ENCODE data around the gene TRIM56. TPM values are rescaled to one million over a fixed set of nuclear protein-coding genes. Genes with fewer than 3 reads are reported as not detected.

The TRIM56 gene
- total and polyA plus RNA-seq, 2 of the 13 experiments (the other 11 are each of a cell fraction or from before 2014, with no cell fraction given) = 3.2 to 7.1 TPM

- TF ChIP-seq TCF12 (IDR thresholded peaks at IDR 0.05) = no peak
- no peak for TF ChIP-seq TCF12 (CRISPR knock-in tag; IDR thresholded peaks at IDR 0.05)
- TF ChIP-seq ZNF7 (CRISPR knock-in tag; IDR thresholded peaks at IDR 0.05) = no peak
- no peak; the same call in 1 of the 2 replicates for TF ChIP-seq ZNF766 (CRISPR knock-in tag; IDR thresholded peaks at IDR 0.05; ENCODE audit: borderline replicate concordance)
- no peak for TF ChIP-seq ZNF713 (CRISPR knock-in tag; IDR thresholded peaks at IDR 0.05)
- no peak for TF ChIP-seq NFIB (CRISPR knock-in tag; IDR thresholded peaks at IDR 0.05; ENCODE audit: borderline replicate concordance)
- TF ChIP-seq HNRNPL (IDR thresholded peaks at IDR 0.05; ENCODE audit: low read depth, low read length) = 0 out of 2 replicates have a peak, but pooled peaks have one; percentile 57
- no peak; the same call in 1 of the 2 replicates for TF ChIP-seq PHF8 (CRISPR knock-in tag; IDR thresholded peaks at IDR 0.05)
- peak; percentile 53 for TF ChIP-seq POGZ (CRISPR knock-in tag; IDR thresholded peaks at IDR 0.05)
- TF ChIP-seq GLI4 (CRISPR knock-in tag; IDR thresholded peaks at IDR 0.05; ENCODE audit: borderline replicate concordance) = no peak
- TF ChIP-seq CENPBD1 (CRISPR knock-in tag; IDR thresholded peaks at IDR 0.05; ENCODE audit: borderline replicate concordance, low read depth) = no peak
- no peak for TF ChIP-seq SNAI1 (CRISPR knock-in tag; IDR thresholded peaks at IDR 0.05; ENCODE audit: borderline replicate concordance)
- TF ChIP-seq GPBP1L1 (CRISPR knock-in tag; IDR thresholded peaks at IDR 0.05) = no peak
- TF ChIP-seq SMARCE1 (IDR thresholded peaks at IDR 0.05; ENCODE audit: borderline replicate concordance) = no peak
- no peak for TF ChIP-seq ZNF382 (CRISPR knock-in tag; IDR thresholded peaks at IDR 0.05; ENCODE audit: borderline replicate concordance)
- no peak for TF ChIP-seq KLF12 (CRISPR knock-in tag; IDR thresholded peaks at IDR 0.05; ENCODE audit: borderline replicate concordance)
- no peak for TF ChIP-seq ZBED4 (CRISPR knock-in tag; IDR thresholded peaks at IDR 0.05; ENCODE audit: borderline replicate concordance)
- no peak for TF ChIP-seq ARHGAP35 (CRISPR knock-in tag; IDR thresholded peaks at IDR 0.05; ENCODE audit: borderline replicate concordance)
- no peak for TF ChIP-seq ZNF33A (CRISPR knock-in tag; IDR thresholded peaks at IDR 0.05; ENCODE audit: borderline replicate concordance)
- TF ChIP-seq FOXA3 (CRISPR knock-in tag; IDR thresholded peaks at IDR 0.05) = peak; percentile 52; the same call in 1 of the 2 replicates
- TF ChIP-seq HES4 (CRISPR knock-in tag; IDR thresholded peaks at IDR 0.05; ENCODE audit: borderline replicate concordance) = no peak; the same call in 1 of the 2 replicates
- TF ChIP-seq GABPA (IDR thresholded peaks at IDR 0.05; ENCODE audit: low read depth, low read length) = no peak
- peak; percentile 44 for TF ChIP-seq GABPA (CRISPR knock-in tag; IDR thresholded peaks at IDR 0.05; ENCODE audit: low read depth)
- TF ChIP-seq ZNF674 (CRISPR knock-in tag; IDR thresholded peaks at IDR 0.05; ENCODE audit: low read depth) = no peak
- no peak for TF ChIP-seq ZNF34 (CRISPR knock-in tag; IDR thresholded peaks at IDR 0.05; ENCODE audit: borderline replicate concordance)
- TF ChIP-seq ASH2L (IDR thresholded peaks at IDR 0.05; ENCODE audit: insufficient read length, low read depth, low read length) = no peak
These were observed 14.9 kb downstream of the TRIM56 start (continued) for GRCh38 chr7:101099969-101100781.
